Panc1 (cell line): Measurements from ENCODE around the gene C1QTNF1. TPM values are rescaled to one million over a fixed set of nuclear protein-coding genes. Genes with fewer than 3 reads are reported as not detected.

ENCODE experiments used
- ATAC-seq: fragments of 200-7000 bp; cut with Tn5 transposase; 2 replicates; pipeline ENCODE4 v1.9.1; 2020; ENCODE audit warnings: mild to moderate bottlenecking, moderate library complexity
- BruUV-seq: library from RNA; stranded (reverse); fragments of 400-500 nt; replicated peaks from 2 replicates; lab custom pipeline; 2021; lab: Mats Ljungman, UMichigan
- CTCF ChIA-PET: fragments of 300-600 bp; sonication (Branson Sonifier 250); formaldehyde crosslinking; loops from one replicate; lab custom pipeline; 2022; ENCODE audit warnings: antibody characterized with exemption; lab: Charles Lee
- POLR2A ChIA-PET: fragments of 300-600 bp; sonication (Branson Sonifier 250); formaldehyde crosslinking; loops from one replicate; lab custom pipeline; 2022; ENCODE audit warnings: antibody characterized with exemption; lab: Charles Lee
- DNase-seq: peaks from one replicate; pipeline ENCODE4 v3.0.0-alpha.2; 2010; ENCODE audit warnings: low read depth, low spot score
- H3K27ac ChIP-seq: 2 replicates; pipeline ENCODE4 v1.5.1; 2011; ENCODE audit warnings: mild to moderate bottlenecking, low read length, inconsistent platforms
- H3K27me3 ChIP-seq: fragments of 200-500 bp; sonication (Bioruptor generic); 2 replicates; pipeline ENCODE4 v1.6.0; 2014; ENCODE audit warnings: low read length, inconsistent platforms; ENCODE audit not compliant: control insufficient read depth, insufficient read depth
- H3K36me3 ChIP-seq: fragments of 200-500 bp; sonication (Bioruptor generic); 2 replicates; pipeline ENCODE4 v1.5.1; 2014; ENCODE audit warnings: inconsistent platforms, mild to moderate bottlenecking, low read length, moderate library complexity; ENCODE audit not compliant: control insufficient read depth, insufficient read depth
- H3K4me1 ChIP-seq: 2 replicates; pipeline ENCODE4 v1.5.1; 2011; ENCODE audit warnings: inconsistent platforms, mild to moderate bottlenecking, low read length, moderate library complexity; ENCODE audit not compliant: control insufficient read depth, insufficient read depth
- H3K4me3 ChIP-seq, 2 experiments: 2 replicates each; pipeline ENCODE4 v1.5.1; 2011 to 2012; ENCODE audit warnings: low read depth in 2 of 2, low read length in 2 of 2, mild to moderate bottlenecking in 2 of 2, inconsistent platforms in 1 of 2, moderate library complexity in 1 of 2
- H3K9me3 ChIP-seq: fragments of 200-500 bp; sonication (Bioruptor generic); 2 replicates; pipeline ENCODE4 v1.5.1; 2014; ENCODE audit warnings: low read depth, mild to moderate bottlenecking, inconsistent platforms, low read length, moderate library complexity; ENCODE audit not compliant: control insufficient read depth, insufficient read depth
- CTCF ChIP-seq: fragments of 450-650 bp; IDR thresholded peaks from 2 replicates; pipeline ENCODE4 v1.5.1; 2017; ENCODE audit warnings: mild to moderate bottlenecking
- POLR2AphosphoS5 ChIP-seq: IDR thresholded peaks from 2 replicates; pipeline ENCODE4 v1.6.1; 2012; ENCODE audit warnings: mild to moderate bottlenecking, low read depth, low read length, moderate library complexity
- REST ChIP-seq, 2 experiments: IDR thresholded peaks; 2 replicates each; pipeline ENCODE4 v1.6.1; 2011 to 2012; ENCODE audit warnings: low read depth in 2 of 2, control low read depth in 1 of 2, low read length in 1 of 2, mild to moderate bottlenecking in 1 of 2, moderate library complexity in 1 of 2; ENCODE audit not compliant: insufficient read depth in 1 of 2
- SIN3A ChIP-seq: IDR thresholded peaks from 2 replicates; pipeline ENCODE4 v1.6.1; 2012; ENCODE audit warnings: low read depth, mild to moderate bottlenecking, low read length, moderate library complexity, borderline replicate concordance; ENCODE audit not compliant: insufficient read depth
- TCF7L2 ChIP-seq: IDR thresholded peaks from 2 replicates; pipeline ENCODE4 v1.6.1; 2011; ENCODE audit warnings: mild to moderate bottlenecking, low read depth, low read length, inconsistent platforms
- in situ Hi-C: cut with HindIII; loops from 2 replicates; pipeline ENCODE4 v1.10.0; 2016; ENCODE audit warnings: low sequenced_read_pairs, low pct_unique_long_range_greater_than_20kb
- intact Hi-C: fragments of 100-400 bp; cut with micrococcal nuclease; formaldehyde crosslinking; loops from one replicate; pipeline ENCODE4 v1.10.0; 2022; ENCODE audit not compliant: unreplicated experiment
- total RNA-seq: library from RNA; stranded (reverse); gene quantifications from one replicate; pipeline ENCODE4 v1.2.1, GENCODE V29; 2021; ENCODE audit not compliant: unreplicated experiment

Gene C1QTNF1
- total RNA-seq, 1 experiment from 2014 or later = 1.5 TPM

- no peak for DNase-seq
- no peaks in the 10 kb centered on the region for H3K27me3 ChIP-seq
- no peak for ATAC-seq
- CTCF ChIA-PET = interaction anchor here (0.6 to 1.2 kb wide), 8 partner anchors 43 to 307 kb away, joined by 3 to 7 read pairs (median 3); no protein-coding TSS in a partner anchor
- intact Hi-C loops = no loop called here
- H3K36me3 ChIP-seq = no peaks in the 10 kb centered on the region
- H3K4me1 ChIP-seq = no peaks in the 10 kb centered on the region
- H3K27ac ChIP-seq = no peak overlapping the region
- POLR2A ChIA-PET = no interaction called here
- TF ChIP-seq TCF7L2 = no peak
- no peak for TF ChIP-seq POLR2AphosphoS5
- TF ChIP-seq SIN3A = no peak
- TF ChIP-seq REST (IDR thresholded peaks at IDR 0.05; ENCODE audit: insufficient read depth in 1 of 2, low read depth in 2 of 2, low read length in 1 of 2) = no peak
- no peak for TF ChIP-seq CTCF
- H3K9me3 ChIP-seq = no peaks in the 10 kb centered on the region
- no peak overlapping the region for H3K4me3 ChIP-seq
- BruUV-seq = no TSS peak
- in situ Hi-C loops = no loop called here
These were observed 64.5 kb downstream of the C1QTNF1 start for GRCh38 chr17:79088247-79088996.

- ChIA-PET POLR2A (no interaction called here), CTCF (interaction anchor here (0.6 to 0.8 kb wide), 3 partner anchors 43 to 306 kb away, joined by 3 read pairs; no protein-coding TSS in a partner anchor)
- Histone ChIP-seq H3K27ac (no peak overlapping the region), H3K4me1 (no peaks in the 10 kb centered on the region), H3K27me3 (no peaks in the 10 kb centered on the region), H3K9me3 (no peaks in the 10 kb centered on the region), H3K36me3 (no peaks in the 10 kb centered on the region), H3K4me3 (no peak overlapping the region)
- TF ChIP-seq CTCF (no peak), TCF7L2 (no peak), REST (IDR thresholded peaks at IDR 0.05; ENCODE audit: insufficient read depth in 1 of 2, low read depth in 2 of 2, low read length in 1 of 2) (no peak), POLR2AphosphoS5 (no peak), SIN3A (no peak)
- no TSS peak for BruUV-seq
- no peak for ATAC-seq
- in situ Hi-C loops (no loop called here), intact Hi-C loops (no loop called here)
- no peak for DNase-seq
These were observed 65.0 kb downstream of the C1QTNF1 start for GRCh38 chr17:79088997-79089328.
